Activated T-cell treated with anti-CD3 and anti-CD28 coated beads for 4 hours (primary cell): ENCODE results near the gene PXYLP1.
"Not testable (repeated sequence)": the region's sequence is repeated elsewhere in the genome, so short reads cannot be mapped to it uniquely, and the experiment has no call there.

Experiments used
- DNase-seq: peaks from one replicate; pipeline ENCODE4 v3.0.0-alpha.2; 2020

Gene PXYLP1, protein sequence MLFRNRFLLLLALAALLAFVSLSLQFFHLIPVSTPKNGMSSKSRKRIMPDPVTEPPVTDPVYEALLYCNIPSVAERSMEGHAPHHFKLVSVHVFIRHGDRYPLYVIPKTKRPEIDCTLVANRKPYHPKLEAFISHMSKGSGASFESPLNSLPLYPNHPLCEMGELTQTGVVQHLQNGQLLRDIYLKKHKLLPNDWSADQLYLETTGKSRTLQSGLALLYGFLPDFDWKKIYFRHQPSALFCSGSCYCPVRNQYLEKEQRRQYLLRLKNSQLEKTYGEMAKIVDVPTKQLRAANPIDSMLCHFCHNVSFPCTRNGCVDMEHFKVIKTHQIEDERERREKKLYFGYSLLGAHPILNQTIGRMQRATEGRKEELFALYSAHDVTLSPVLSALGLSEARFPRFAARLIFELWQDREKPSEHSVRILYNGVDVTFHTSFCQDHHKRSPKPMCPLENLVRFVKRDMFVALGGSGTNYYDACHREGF

DNA sequence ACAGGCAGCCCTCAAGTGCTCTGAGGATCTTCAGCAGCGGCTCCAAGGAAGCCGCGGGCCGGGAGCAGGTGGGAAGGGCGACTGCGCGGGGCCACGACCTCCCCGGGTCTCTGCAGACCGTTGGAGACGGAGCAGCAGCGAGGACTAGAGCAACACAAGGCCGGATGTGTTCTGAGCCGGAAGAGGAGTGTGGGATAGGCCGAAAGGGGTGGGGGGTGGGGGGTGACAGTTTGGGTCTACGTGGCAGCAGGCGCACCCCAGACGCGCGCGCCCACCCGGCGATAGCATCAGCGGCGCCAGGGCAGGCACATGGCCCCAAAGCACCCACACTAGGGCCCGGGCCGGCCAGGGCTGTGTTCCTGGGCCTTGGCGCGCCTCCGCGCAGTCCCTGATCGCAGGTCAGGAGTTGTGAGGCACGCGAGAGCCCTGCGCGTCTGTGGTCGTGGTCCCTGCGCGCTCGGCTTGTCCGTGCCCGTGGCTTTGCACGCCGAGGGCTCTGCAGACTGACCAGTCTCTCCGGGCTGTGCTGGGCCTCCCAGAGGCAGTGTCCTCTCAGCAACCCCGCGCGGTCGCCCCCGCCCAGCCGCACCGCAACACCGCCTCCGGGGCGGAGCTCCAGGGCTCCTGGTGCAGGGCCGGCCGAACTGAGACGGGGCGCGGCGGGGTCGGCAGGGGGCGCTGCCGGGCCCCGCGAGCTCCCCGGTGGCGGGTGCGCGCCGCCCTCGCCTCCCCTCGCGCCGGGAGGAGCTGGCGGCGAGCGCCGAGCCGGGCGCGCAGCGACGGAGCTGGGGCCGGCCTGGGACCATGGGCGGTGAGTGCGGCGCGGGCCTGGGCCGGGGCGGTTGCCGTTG lies at the start of gene PXYLP1:
PXYLP1 (plus strand) TSS at position 725 of the 851 bp plus-strand sequence. CDS start 28,351 bp downstream, outside the sequence.
- DNase-seq = peak; percentile 85

DNA sequence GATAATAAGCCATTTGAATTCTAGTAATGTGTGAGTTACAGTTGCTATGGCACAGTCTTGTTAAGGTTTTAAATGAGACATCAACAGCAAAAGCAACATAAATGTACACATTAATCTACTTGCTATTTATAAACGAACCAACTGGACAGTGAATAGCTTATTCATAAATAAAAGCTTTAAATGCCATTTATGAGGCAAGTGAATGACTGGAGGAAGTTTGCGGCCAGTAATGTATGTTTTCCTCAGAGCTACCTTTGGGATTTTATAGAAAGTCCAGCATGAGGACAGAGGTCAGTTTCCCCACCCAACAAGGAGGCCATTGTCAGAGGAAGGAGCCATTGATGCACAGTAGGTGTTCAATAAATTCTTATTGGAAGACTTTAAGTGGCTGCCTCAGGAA lies 48.0 kb upstream of the PXYLP1 start:
- no peak for DNase-seq

DNA sequence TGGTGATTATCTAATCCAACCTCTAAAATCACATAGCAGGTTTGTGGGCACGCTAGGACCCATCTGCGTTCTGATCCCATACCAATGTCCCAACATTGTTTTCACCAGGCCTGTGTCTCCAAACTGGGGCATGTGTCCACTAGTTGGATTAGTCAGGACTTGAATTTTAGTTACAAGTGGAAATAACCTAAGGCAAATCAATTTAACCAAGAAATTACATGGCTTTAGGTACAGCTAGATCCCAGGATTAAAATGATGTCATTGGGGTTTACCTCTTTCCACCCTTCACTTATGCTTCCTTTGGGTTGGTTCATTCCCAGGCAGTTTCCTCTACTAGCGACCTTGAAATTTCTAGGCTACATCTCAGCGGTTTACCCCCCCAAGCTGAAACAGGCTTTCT lies 47.2 kb upstream of the PXYLP1 start:
- DNase-seq = no peak

DNA sequence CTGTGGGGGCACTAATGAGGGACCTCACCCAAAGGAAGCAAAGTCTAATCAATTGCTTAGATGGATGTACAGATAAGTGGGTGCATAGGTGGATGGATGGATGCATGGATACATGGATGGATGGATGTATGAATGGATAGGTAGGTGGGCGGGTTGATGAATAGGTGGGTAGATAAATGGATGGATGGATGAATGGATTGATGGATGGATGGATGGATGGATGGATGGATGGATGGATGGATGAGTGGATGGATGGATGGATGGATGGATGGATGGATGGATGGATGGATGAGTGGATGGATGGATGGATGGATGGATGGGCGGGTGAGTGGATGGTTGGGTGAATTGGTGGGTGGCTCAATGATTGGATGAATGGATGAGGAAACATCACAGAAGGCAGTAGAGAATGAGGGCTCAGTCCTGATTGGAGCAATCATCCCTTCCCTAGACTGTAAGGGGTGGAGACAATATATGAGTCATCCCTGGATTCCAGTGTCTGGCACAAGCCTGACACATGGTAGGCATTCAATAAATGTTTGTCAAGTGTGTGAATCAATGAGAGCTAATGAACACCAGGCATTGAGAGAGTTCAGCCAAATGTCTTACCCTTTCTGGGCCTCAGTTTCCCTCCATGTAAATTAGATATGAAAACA lies 40.4 kb upstream of the PXYLP1 start:
- no peak for DNase-seq

DNA sequence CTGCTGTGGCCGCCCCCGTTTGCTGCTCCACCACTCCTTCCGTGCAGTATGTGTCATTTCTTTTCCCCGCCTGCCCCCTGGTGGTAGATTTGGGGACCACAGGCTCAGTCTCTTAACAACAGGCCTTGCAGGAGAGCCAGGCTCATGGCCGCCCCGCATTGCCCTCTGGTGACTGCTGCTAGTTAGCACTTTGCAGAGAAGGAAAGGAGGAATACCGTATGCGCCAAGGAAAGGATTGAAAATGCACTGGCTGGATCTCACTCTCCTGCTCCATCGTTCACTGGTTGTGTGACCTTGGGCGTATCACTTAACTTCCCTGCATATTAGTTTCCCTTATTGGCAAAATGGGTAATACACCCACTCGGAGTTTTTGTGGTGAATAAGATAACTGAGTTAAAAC lies 39.3 kb upstream of the PXYLP1 start:
- DNase-seq = peak; percentile 99

DNA sequence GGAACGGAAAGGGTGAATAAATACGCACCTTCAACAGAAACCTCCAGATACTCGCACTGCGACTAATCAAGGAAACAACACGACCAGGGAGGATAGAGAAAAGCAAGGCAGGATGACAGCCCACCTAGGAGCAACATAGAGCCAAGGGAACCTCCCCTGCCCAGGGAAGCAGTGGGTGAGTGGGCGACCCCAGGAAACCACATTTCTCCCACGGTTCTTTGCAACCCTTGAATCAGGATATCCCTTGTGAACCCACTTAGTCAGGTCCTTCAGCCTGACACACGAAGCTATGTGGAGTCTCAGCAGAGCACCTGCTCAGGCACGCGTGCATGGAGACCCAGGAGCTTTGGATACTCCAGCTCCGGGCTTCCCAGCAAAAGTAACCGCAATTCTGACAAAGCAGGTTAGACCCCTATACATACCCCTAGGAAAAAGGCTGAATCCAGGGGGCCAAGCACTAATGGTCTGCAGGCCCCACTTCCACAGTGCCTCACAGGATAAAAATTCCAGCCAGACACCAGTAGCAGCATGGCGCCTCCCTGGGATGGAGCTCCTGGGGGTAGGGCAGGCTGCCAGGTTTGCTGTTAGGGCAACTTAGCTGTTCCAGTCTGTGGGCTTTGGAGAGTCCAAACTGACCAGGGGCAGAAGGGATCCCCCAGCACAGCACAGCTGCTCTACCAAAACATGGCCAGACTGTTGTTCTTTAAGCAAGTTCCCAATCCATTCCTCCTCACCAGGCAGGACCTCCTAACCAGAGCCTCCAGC lies 38.4 kb upstream of the PXYLP1 start:
- no peak for DNase-seq

DNA sequence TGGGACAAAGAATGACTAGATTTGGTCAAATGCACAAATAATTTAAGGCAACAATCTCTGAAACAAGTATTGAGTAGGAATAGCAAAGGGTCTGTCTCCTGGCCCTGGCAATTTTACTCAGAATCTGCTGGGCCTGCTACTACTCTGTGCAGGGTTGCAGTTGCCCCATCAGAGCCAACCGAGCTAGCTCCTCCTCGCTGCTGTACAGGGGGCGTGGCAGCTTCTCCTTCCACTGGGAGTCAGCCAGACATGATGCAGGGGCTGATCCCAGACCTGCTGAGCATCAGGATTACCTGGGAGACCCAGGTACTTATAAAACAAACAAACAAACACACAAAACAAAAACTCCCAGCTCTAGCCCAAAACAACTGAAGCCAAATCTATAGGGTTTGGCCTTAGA lies 30.5 kb upstream of the PXYLP1 start:
- DNase-seq = no peak

DNA sequence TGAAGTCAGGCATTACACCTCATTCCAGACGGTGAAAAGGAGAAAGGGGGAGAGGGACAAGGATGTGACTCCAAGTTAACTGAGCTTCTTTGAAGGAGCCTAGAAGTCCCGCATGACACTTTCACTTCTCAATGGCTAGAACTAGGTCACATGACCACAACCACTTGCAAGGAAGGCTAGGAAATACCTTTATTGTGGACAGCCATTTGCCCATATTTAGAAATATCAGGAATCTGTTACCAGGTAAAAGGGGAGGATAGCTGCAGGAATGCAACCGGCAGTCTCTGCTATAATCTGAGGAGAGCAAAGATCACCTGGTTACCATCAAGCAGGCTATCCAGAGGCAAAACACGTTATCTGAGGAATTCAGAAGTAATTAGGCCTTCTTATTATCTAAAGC lies 28.9 kb upstream of the PXYLP1 start:
- no peak for DNase-seq

DNA sequence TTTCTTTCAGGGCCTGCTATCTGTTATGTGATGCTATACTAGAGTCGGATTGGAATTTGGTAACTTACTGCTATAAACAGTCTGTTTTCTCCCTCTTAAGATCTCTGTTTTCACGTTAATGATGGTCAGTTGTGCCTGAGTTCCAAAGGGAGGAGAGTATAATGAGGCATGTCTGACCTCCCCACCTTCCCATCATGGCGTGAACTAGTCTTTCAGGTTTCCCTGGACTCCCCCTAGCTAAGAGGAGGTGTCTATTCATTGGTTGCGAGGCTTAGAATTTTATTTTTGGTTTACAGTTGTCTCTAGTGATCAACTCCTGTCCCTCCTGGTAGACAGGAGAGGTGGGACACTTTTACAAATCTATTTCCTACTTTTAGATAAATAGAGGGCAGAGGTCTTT lies 27.8 kb upstream of the PXYLP1 start:
- DNase-seq = no peak

DNA sequence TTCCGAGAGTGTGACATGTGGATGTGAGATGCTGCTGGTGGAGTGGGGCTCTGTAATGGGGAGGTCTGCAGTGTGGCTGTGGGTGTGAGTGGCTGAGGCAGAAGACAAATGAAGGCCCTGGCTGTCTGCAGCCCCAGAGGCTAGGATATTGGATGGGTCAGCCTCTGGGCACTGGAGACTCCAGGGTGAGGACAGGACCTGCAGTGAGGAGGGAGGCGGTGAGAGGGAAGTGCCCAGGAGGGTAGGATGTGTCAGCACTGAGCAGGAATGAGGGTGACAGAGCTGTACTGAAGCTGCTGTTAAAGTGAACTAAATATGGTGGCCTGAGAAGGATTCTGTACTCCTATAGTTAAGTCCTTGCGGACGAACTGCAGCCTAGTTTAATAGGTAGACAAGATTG lies 27.3 kb upstream of the PXYLP1 start:
- DNase-seq = no peak

DNA sequence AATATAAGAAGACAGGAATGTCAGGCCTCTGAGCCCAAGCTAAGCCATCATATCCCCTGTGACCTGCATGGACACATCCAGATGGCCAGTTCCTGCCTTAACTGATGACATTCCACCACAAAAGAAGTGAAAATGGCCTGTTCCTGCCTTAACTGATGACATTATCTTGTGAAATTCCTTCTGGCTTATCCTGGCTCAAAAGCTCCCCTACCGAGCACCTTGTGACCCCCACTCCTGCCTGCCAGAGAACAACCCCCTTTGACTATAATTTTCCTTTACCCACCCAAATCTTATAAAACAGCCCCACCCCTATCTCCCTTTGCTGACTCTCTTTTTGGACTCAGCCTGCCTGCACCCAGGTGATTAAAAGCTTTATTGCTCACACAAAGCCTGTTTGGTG lies 20.3 kb upstream of the PXYLP1 start:
- not testable (repeated sequence) for DNase-seq

DNA sequence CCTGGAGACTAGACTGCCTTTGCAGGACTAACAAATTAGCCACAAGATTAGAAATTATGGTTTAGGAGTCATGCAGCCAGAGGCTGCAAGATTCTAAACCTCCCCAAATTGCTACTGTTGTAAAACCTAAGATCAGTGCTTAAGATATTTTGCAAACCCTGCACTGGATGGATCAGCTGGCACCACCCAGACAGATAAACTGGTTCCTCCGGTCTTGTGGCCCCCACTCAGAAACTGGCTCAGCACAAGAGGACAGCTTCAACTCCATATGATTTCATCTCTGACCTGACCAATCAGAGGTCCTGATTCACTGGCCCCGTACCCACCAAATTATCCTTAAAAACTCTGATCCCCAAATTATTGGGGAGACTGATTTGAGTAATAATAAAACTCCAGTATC lies 19.5 kb upstream of the PXYLP1 start:
- no peak for DNase-seq

DNA sequence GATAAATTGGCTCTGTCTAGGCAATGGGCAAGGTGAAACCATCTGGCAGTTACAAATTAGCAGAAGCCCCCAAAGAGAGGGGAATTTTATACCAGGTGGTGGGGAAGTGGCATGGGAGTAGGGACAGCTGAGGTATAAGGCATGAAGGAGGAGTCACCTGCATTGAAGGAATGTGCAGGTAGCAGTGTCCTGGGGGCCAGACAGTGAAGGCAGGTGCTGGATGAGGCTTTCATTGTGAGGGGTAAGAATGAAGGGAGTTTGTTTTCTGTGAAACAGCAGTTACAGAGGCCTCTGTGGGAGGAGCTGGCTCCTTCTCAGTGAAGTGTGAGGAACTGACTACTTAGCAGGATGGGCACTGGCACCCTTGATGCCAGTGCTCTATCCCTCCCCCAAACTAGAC lies 19.1 kb upstream of the PXYLP1 start:
- DNase-seq = no peak

DNA sequence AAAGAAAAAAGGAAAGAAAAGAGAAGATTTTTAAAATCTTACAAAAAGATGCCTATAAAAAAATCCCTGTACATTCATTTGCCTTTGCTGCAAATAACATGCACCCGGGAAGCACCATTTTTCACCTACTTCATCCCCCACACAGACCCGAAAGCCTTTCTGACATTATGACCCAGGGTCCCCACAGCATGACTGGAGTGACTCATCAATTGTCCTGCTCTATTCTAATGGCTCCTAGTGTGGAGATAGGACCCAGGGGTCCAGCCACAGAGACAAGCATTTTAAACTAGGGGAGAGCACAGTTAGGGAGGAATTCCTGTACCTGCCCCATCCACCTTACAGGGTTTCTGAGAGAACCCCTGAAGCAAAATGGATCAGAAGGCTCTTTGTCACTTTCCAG lies 14.7 kb upstream of the PXYLP1 start:
- no peak for DNase-seq

DNA sequence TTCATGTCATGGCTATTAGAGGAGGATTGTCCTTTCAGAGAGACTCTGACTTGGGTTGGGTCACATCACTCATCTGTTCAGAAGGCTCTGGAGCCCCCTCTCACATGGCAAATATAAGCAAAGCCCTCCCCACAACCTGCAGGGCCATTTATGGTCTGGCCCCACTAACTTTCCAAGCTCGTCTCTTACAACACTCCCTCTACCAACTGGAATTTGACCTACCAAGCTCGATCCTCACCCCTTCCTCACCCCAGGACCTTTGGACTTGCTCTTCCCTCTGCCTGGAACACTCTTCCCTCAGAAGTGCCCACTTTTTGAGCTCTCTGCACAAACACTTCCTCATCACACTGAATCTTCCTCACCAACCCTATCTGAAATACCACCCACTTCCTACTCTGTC lies 14.2 kb upstream of the PXYLP1 start:
- no peak for DNase-seq

DNA sequence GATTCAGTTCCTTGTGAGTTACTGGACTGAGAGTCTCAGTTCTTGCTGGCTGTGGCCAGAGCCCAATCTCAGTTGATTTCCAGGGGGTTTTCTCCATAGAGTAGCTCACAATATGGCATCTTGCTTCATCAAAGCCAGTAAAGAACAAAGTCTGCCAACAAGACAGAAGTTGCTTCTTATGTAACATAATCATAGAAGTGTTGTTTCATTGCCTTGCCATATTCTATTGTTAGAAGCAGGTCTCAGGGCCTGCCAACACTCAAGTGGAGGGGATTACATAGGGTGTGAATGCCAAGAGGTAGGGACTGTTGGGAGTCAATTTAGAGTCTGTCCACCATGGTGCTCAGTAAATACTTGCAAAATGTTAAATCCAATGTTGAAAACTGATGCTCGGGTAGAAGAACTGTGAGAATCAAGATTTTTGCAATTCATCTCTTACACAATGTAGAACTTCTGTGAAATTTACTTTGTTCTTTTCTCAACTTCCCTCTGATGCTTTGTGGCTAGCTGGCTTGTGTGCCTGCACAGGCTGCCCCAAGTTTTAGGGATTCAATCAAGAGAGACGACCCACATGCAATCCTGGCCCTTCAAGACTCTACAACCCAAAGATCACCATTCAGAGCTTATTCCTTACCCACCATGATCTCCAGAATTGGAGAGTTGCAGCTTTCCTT lies 13.3 kb upstream of the PXYLP1 start:
- DNase-seq = no peak

DNA sequence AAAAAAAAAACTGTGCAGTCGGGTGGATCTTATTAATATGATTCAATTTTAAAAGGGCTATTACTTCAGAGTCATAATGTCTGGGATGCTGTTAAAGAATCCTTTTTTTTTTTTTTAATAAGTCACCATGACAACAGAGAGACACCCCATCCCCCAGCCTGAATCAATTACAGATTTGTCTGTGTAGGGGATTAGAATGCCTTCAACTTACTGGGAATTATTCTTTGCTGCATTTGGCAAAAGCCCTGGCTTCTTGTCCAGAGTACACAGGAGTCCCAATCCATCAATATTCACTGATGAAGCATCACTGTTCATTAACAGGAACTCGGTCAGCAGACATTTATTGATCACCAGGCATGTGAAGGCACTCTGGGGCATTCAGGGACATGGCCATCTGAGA lies 12.7 kb upstream of the PXYLP1 start:
- no peak for DNase-seq

DNA sequence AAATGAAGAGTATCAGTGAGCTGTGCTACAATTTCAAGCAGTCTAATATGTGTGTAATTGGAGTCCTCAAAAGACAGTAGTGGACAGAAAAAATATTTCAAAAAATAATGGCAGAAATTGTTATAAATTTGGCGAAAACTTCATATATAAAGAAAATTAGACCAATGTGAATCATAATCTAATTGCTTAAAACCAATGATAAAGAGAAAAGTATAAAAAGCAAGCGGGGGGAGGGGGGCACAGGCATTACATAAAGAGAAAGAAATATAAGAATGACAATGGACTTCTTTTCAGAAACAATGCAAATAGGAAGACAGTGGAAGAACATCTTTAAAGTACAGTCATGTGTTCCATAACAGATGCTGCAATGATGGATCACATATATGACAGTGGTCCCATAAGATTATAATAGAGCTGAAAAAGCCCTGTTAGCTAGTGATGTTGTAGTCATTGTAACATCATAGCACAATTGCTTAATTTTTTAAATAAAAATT lies 7.9 kb upstream of the PXYLP1 start:
- no peak for DNase-seq

DNA sequence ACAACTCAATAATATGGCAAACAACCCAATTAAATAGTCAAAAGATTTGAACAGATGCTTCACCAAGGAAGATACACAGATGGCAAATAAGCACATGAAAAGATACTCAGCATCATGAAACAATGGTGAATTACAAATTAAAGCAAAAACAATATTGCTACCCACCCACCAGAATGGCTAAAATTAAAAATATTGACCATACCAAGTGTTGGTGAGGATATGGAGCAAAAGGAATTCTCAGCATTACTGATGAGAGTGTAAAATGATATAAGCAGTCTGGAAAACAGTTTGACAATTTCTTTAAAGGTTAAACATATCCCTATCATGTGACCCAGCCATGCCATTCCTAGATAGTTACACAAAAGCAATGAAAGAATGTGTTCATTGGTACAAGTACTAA lies 5.7 kb upstream of the PXYLP1 start:
- DNase-seq = no peak

DNA sequence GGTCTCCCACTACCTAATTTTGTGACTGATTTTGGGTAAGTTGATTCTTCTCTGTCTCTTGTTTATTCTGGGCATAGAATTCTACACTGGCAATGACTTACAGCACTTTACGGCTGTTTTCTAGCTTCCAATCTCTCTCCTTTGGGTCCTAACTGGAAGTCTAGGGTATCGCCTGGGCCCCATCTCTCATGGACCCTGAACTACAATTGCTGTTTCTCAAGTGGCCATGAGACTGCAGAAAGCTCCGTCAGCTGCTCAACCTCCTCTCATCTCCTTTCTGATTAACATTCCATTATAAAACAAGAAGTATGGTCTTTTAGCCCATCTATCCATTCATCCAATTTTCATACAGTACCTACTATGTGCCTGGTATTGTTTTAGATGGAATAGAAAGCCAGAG lies 4.4 kb upstream of the PXYLP1 start:
- no peak for DNase-seq

DNA sequence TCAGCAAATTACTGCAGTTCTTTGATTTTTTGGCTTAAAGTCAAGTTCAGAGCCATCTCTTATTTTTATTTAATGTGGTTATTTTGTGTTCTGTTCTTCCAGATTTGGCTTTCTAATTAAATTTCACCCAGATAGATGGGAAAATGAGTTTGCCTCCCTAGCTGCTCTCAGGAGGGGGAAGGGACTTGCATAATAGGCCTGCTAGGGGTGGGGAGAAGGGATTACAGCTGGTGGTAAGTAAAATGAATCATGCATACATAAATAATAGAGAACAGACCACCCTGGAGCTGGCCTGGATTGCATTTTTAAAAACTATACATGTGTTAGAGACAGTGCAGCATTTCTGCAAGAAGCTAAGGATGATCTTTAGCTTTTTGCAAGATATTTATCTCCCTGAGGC lies 3.9 kb upstream of the PXYLP1 start:
- no peak for DNase-seq

DNA sequence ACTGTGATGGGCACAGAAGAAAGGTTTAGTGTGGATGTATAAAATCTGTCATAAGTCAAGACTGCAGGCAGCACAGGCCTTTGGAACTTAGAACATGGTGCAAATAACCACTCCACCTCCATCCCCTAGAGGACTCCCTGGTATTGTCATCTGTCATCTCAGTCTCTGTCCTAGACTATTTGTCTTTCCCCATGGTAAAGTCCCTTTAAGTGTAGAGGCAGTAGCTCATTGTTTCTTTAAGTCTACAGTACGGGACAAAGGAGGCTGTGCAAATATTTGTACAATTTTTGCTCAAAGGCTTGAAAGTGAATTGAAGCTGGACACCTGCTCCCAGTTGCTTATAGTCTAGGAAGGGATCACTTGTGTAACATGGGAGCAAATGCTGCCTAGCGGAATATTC lies 3.2 kb upstream of the PXYLP1 start:
- DNase-seq = no peak
